WTC11 (cell line): ENCODE data around the gene F5. TPM values are rescaled to one million over a fixed set of nuclear protein-coding genes. Genes with fewer than 3 reads are reported as not detected.

Experiments used
- ATAC-seq: fragments of 200-7000 bp; cut with Tn5 transposase; 2 replicates; pipeline ENCODE4 v1.10.0; 2021; ENCODE audit warnings: mild to moderate bottlenecking, moderate library complexity
- CTCF ChIA-PET: fragments of 300-600 bp; sonication (Branson Sonifier 250); formaldehyde crosslinking; loops from one replicate; lab custom pipeline; 2021; ENCODE audit warnings: antibody characterized with exemption; lab: Charles Lee
- POLR2A ChIA-PET: fragments of 350-600 bp; sonication (Branson Sonifier 250); formaldehyde crosslinking; loops from one replicate; lab custom pipeline; 2021; ENCODE audit warnings: antibody characterized with exemption; lab: Charles Lee
- DNase-seq: peaks from one replicate; pipeline ENCODE4 v3.0.0; 2021; ENCODE audit warnings: low spot score
- H3K27ac Mint-ChIP-seq: 2 replicates; pipeline ENCODE4 v1.8.0; 2021; ENCODE audit warnings: mixed read lengths
- H3K27me3 Mint-ChIP-seq: 2 replicates; pipeline ENCODE4 v1.8.0; 2021; ENCODE audit warnings: low read depth, mild to moderate bottlenecking, moderate library complexity, mixed read lengths
- H3K36me3 Mint-ChIP-seq: 2 replicates; pipeline ENCODE4 v1.8.0; 2021; ENCODE audit warnings: mixed read lengths
- H3K4me1 Mint-ChIP-seq: 2 replicates; pipeline ENCODE4 v1.8.0; 2022; ENCODE audit warnings: mixed read lengths
- H3K4me3 Mint-ChIP-seq: 2 replicates; pipeline ENCODE4 v1.8.0; 2021; ENCODE audit warnings: mild to moderate bottlenecking, moderate library complexity, mixed read lengths
- H3K9me3 Mint-ChIP-seq: 2 replicates; pipeline ENCODE4 v1.8.0; 2021; ENCODE audit warnings: mixed read lengths
- ATF6 ChIP-seq: sonication (generic); formaldehyde crosslinking; IDR thresholded peaks from 2 replicates; pipeline ENCODE4 v1.8.1; 2023; ENCODE audit warnings: mild to moderate bottlenecking, missing genetic modification reagents
- CREB1 ChIP-seq: sonication (generic); formaldehyde crosslinking; IDR thresholded peaks from 2 replicates; pipeline ENCODE4 v1.8.0; 2023; ENCODE audit warnings: mild to moderate bottlenecking, missing genetic modification reagents
- E2F1 ChIP-seq: sonication (generic); formaldehyde crosslinking; IDR thresholded peaks from 2 replicates; pipeline ENCODE4 v1.8.0; 2022; ENCODE audit warnings: mild to moderate bottlenecking, missing genetic modification reagents
- EMX1 ChIP-seq: fragments of 250-450 bp; sonication (Bioruptor Pico); IDR thresholded peaks from 2 replicates; pipeline ENCODE4 v1.8.0; 2021; ENCODE audit warnings: mild to moderate bottlenecking
- FOXK1 ChIP-seq: sonication (generic); formaldehyde crosslinking; IDR thresholded peaks from 2 replicates; pipeline ENCODE4 v1.8.0; 2022; ENCODE audit warnings: mild to moderate bottlenecking, moderate library complexity, missing genetic modification reagents
- HMGXB4 ChIP-seq: sonication (generic); formaldehyde crosslinking; IDR thresholded peaks from 2 replicates; pipeline ENCODE4 v1.8.1; 2023; ENCODE audit warnings: mild to moderate bottlenecking, moderate library complexity, missing genetic modification reagents
- MLX ChIP-seq: sonication (generic); formaldehyde crosslinking; IDR thresholded peaks from 2 replicates; pipeline ENCODE4 v1.8.1; 2023; ENCODE audit warnings: mild to moderate bottlenecking, missing genetic modification reagents, moderate library complexity
- NR3C1 ChIP-seq: sonication (generic); formaldehyde crosslinking; conservative IDR thresholded peaks from 2 replicates; pipeline ENCODE4 v1.8.1; 2023; ENCODE audit warnings: low read depth, mild to moderate bottlenecking, missing genetic modification reagents
- PRDM15 ChIP-seq: sonication (generic); formaldehyde crosslinking; IDR thresholded peaks from 2 replicates; pipeline ENCODE4 v1.8.0; 2022; ENCODE audit warnings: missing genetic modification reagents
- RELA ChIP-seq: sonication (generic); formaldehyde crosslinking; IDR thresholded peaks from 2 replicates; pipeline ENCODE4 v1.8.1; 2022; ENCODE audit warnings: missing genetic modification reagents, mild to moderate bottlenecking, borderline replicate concordance
- TP53 ChIP-seq: sonication (generic); formaldehyde crosslinking; IDR thresholded peaks from 2 replicates; pipeline ENCODE4 v1.8.1; 2023; ENCODE audit warnings: mild to moderate bottlenecking, missing genetic modification reagents
- USF1 ChIP-seq: sonication (generic); formaldehyde crosslinking; IDR thresholded peaks from 2 replicates; pipeline ENCODE4 v1.8.0; 2022; ENCODE audit warnings: mild to moderate bottlenecking, missing genetic modification reagents
- ZNF317 ChIP-seq: sonication (generic); formaldehyde crosslinking; IDR thresholded peaks from 2 replicates; pipeline ENCODE4 v1.8.1; 2023; ENCODE audit warnings: low read depth, mild to moderate bottlenecking, moderate library complexity, missing genetic modification reagents, borderline replicate concordance
- ZNF512 ChIP-seq: sonication (generic); formaldehyde crosslinking; IDR thresholded peaks from 2 replicates; pipeline ENCODE4 v1.8.1; 2022; ENCODE audit warnings: missing genetic modification reagents, borderline replicate concordance
- ZNF671 ChIP-seq: fragments of 250-450 bp; sonication (Bioruptor Pico); IDR thresholded peaks from 2 replicates; pipeline ENCODE4 v1.8.0; 2021; ENCODE audit warnings: mild to moderate bottlenecking
- ZSCAN18 ChIP-seq: fragments of 250-450 bp; sonication (Bioruptor Pico); IDR thresholded peaks from 2 replicates; pipeline ENCODE4 v2.1.2; 2022; ENCODE audit warnings: mild to moderate bottlenecking, moderate library complexity
- total RNA-seq: library from RNA; stranded (reverse); gene quantifications from 3 replicates; pipeline ENCODE4 v1.2.3, GENCODE V29; 2021

F5 gene
- total RNA-seq, 1 experiment from 2014 or later = 0.20 TPM

- TF ChIP-seq ZNF512 (CRISPR knock-in tag) (no peak), ZNF317 (no peak), E2F1 (CRISPR knock-in tag) (no peak), EMX1 (no peak), ZNF671 (CRISPR knock-in tag) (no peak)
Measured at GRCh38 chr1:169495046-169495775, 91.1 kb downstream of the F5 start (continued).

- TF ChIP-seq RELA (CRISPR knock-in tag) (no peak), FOXK1 (CRISPR knock-in tag) (no peak), USF1 (CRISPR knock-in tag) (no peak), PRDM15 (no peak)
- Mint-ChIP-seq H3K27ac (no peak overlapping the region), H3K36me3 (no peaks in the 10 kb centered on the region), H3K27me3 (no peaks in the 10 kb centered on the region), H3K4me3 (no peak overlapping the region), H3K4me1 (no peaks in the 10 kb centered on the region), H3K9me3 (peaks cover 5% of the 10 kb centered on the region)
- ChIA-PET POLR2A (no interaction called here), CTCF (interaction anchor here (0.7 kb wide), 2 partner anchors 92 to 1691 kb away, joined by 4 read pairs; no protein-coding TSS in a partner anchor)
- DNase-seq (no peak), ATAC-seq (no peak)
Measured at GRCh38 chr1:169494343-169494742, 91.9 kb downstream of the F5 start.

GRCh38 chr1:169493251-169493650 lies 93.0 kb downstream of the F5 start:
- DNase-seq = no peak
- Mint-ChIP-seq H3K4me1 (peaks cover 1% of the 10 kb centered on the region), H3K27ac (no peak overlapping the region), H3K9me3 (peaks cover 1% of the 10 kb centered on the region; the same call in 1 of the 2 replicates), H3K36me3 (no peaks in the 10 kb centered on the region), H3K4me3 (no peak overlapping the region), H3K27me3 (no peaks in the 10 kb centered on the region)
- POLR2A ChIA-PET = no interaction called here
- no peak for ATAC-seq
- CTCF ChIA-PET = no interaction called here
- no peak for TF ChIP-seq ZSCAN18
- no peak for TF ChIP-seq ATF6 (CRISPR knock-in tag)
- TF ChIP-seq MLX (CRISPR knock-in tag) = no peak
- no peak for TF ChIP-seq CREB1 (CRISPR knock-in tag)
- no peak for TF ChIP-seq TP53
- no peak for TF ChIP-seq HMGXB4 (CRISPR knock-in tag)
- no peak for TF ChIP-seq NR3C1 (CRISPR knock-in tag)
